K562 (cell line): ENCODE data around the gene CD1D. TPM values are rescaled to one million over a fixed set of nuclear protein-coding genes. Genes with fewer than 3 reads are reported as not detected.

Source experiments
- ATF3 ChIP-seq, 2 experiments: fragments of 450-650 bp in 1 of 2; sonication (generic) in 1 of 2; formaldehyde crosslinking in 1 of 2; IDR thresholded peaks in 1 of 2; conservative IDR thresholded peaks in 1 of 2; 2 replicates each; pipeline versions ENCODE4 v1.6.1 to v1.8.1; 2016 to 2023; ENCODE audit warnings: mild to moderate bottlenecking in 2 of 2, moderate library complexity in 2 of 2, inconsistent platforms in 1 of 2, missing genetic modification reagents in 1 of 2
- DMBX1 ChIP-seq: fragments of 250-450 bp; sonication (Bioruptor Pico); IDR thresholded peaks from 2 replicates; pipeline ENCODE4 v1.8.0; 2022; ENCODE audit warnings: inconsistent platforms, mild to moderate bottlenecking, moderate library complexity, borderline replicate concordance
- EP300 ChIP-seq: IDR thresholded peaks from 2 replicates; pipeline ENCODE4 v1.6.1; 2012; ENCODE audit warnings: low read length, improper control_type of control experiment
- FOS ChIP-seq: IDR thresholded peaks from 3 replicates; pipeline ENCODE4 v1.6.1; 2011; ENCODE audit not compliant: insufficient read length; ENCODE audit errors: extremely low read depth
- MCM2 ChIP-seq: fragments of 450-650 bp; IDR thresholded peaks from 2 replicates; pipeline ENCODE4 v1.6.1; 2017; ENCODE audit warnings: low read depth, mild to moderate bottlenecking
- NFE2 ChIP-seq: IDR thresholded peaks from 2 replicates; pipeline ENCODE4 v1.6.1; 2014; ENCODE audit warnings: antibody characterized with exemption, low read depth
- NRF1 ChIP-seq, 2 experiments: fragments of 450-650 bp; IDR thresholded peaks in 1 of 2; conservative IDR thresholded peaks in 1 of 2; 2 replicates each; pipeline ENCODE4 v1.6.1; 2014; ENCODE audit warnings: mild to moderate bottlenecking in 2 of 2
- SMARCA4 ChIP-seq: fragments of 450-650 bp; IDR thresholded peaks from 2 replicates; pipeline ENCODE4 v1.6.1; 2016
- SMARCE1 ChIP-seq: fragments of 450-650 bp; IDR thresholded peaks from 2 replicates; pipeline ENCODE4 v1.7.1; 2016; ENCODE audit warnings: mild to moderate bottlenecking
- TEAD4 ChIP-seq, 2 experiments: sonication (generic) in 1 of 2; formaldehyde crosslinking in 1 of 2; IDR thresholded peaks; 2 replicates each; pipeline versions ENCODE4 v1.6.1 to v1.8.0; 2012 to 2022; ENCODE audit warnings: borderline replicate concordance in 1 of 2, inconsistent platforms in 1 of 2, low read length in 1 of 2, mild to moderate bottlenecking in 1 of 2, missing genetic modification reagents in 1 of 2
- ZBTB11 ChIP-seq, 3 experiments: fragments of 200-800 bp in 1 of 3; fragments of 250-450 bp in 1 of 3; fragments of 450-650 bp in 1 of 3; sonication (Bioruptor Pico) in 1 of 3; sonication (Bioruptor generic) in 1 of 3; formaldehyde crosslinking in 1 of 3; IDR thresholded peaks; 2 replicates each; pipeline versions ENCODE4 v1.6.1 to v1.8.0; 2016 to 2022; ENCODE audit warnings: mild to moderate bottlenecking in 2 of 3, missing genetic modification characterization in 2 of 3, missing compliant biosample characterization in 1 of 3, moderate library complexity in 1 of 3
- ZNF174 ChIP-seq: fragments of 250-450 bp; sonication (Bioruptor Pico); IDR thresholded peaks from 2 replicates; pipeline ENCODE4 v1.4.0; 2020; ENCODE audit warnings: mild to moderate bottlenecking
- ZNF518B ChIP-seq: fragments of 250-450 bp; sonication (Bioruptor Pico); IDR thresholded peaks from 2 replicates; pipeline ENCODE4 v1.5.0; 2021; ENCODE audit warnings: mild to moderate bottlenecking, moderate library complexity
- ZSCAN29 ChIP-seq: fragments of 450-650 bp; IDR thresholded peaks from 2 replicates; pipeline ENCODE4 v1.6.1; 2017
- polyA plus RNA-seq, 8 experiments: library from polyadenylated mRNA; depleted of rRNA in 4 of 8; stranded (reverse) in 5 of 8; unstranded in 3 of 8; fragments of >200 nt; fragmentation: Nextera tagmentation in 2 of 8; fragmentation: Illumina TruSeq in 1 of 8; extraction: Ambion mirVana in 2 of 8; extraction: Trizol in 1 of 8; gene quantifications; 2 replicates each; pipeline versions ENCODE4 v1.2.1 to v1.2.3, GENCODE V29; 2011 to 2014; ENCODE audit warnings: inconsistent platforms in 1 of 8, missing spikeins in 1 of 8
- total RNA-seq, 7 experiments: library from RNA; depleted of rRNA in 6 of 7; stranded (reverse); fragments of >200 nt in 6 of 7; fragmentation: Illumina TruSeq in 2 of 7; extraction: Trizol in 2 of 7; gene quantifications; 2 replicates each; pipeline versions ENCODE4 v1.2.1 to v1.2.3, GENCODE V29; 2011 to 2021; ENCODE audit warnings: low replicate concordance in 1 of 7
- TF ChIP-seq, protein P1 (sequence below), 2 experiments: IDR thresholded peaks; 2 replicates each; pipeline ENCODE4 v1.6.1; 2011; ENCODE audit warnings: borderline replicate concordance in 1 of 2, control low read depth in 1 of 2, low read depth in 1 of 2, low read length in 1 of 2, mild to moderate bottlenecking in 1 of 2, mixed read lengths in 1 of 2, moderate library complexity in 1 of 2; ENCODE audit not compliant: insufficient read depth in 1 of 2, insufficient read length in 1 of 2, poor library complexity in 1 of 2, severe bottlenecking in 1 of 2; ENCODE audit errors: extremely low read depth in 1 of 2
- TF ChIP-seq, protein P2 (sequence below), 2 experiments: fragments of 250-450 bp in 1 of 2; fragments of 450-650 bp in 1 of 2; sonication (Bioruptor Pico) in 1 of 2; IDR thresholded peaks; 2 replicates each; pipeline versions ENCODE4 v1.6.1 to v1.8.0; 2016 to 2021; ENCODE audit warnings: mild to moderate bottlenecking in 2 of 2, moderate library complexity in 2 of 2, missing compliant biosample characterization in 1 of 2, missing genetic modification characterization in 1 of 2

CD1D gene
- total and polyA plus RNA-seq, 9 of the 15 experiments (the other 6 are each of a cell fraction or from before 2014, with no cell fraction given), result 0.03 TPM; not detected in 8

DNA sequence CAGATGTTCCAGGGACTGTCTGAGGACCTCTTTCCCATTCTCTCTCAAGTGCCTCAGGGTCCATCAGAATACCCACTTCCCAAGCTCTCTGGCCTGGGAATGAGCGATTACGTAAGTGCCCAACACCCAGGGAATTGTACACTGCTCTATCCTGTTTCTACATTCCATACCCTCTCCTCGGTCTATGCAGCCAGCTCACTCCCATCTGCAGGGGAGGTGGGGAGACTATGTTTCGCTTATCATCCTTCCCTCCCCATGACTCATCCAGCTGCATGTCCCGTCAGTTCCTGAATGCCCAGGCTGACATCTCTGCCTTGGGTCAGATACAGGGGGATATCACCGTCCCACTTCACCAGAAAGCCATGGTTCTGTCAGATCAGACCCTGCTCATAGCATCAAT lies 34.5 kb upstream of the CD1D start (continued):
- TF ChIP-seq, protein P1, sequence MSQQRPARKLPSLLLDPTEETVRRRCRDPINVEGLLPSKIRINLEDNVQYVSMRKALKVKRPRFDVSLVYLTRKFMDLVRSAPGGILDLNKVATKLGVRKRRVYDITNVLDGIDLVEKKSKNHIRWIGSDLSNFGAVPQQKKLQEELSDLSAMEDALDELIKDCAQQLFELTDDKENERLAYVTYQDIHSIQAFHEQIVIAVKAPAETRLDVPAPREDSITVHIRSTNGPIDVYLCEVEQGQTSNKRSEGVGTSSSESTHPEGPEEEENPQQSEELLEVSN (IDR thresholded peaks at IDR 0.05; ENCODE audit: borderline replicate concordance in 1 of 2, extremely low read depth in 1 of 2, insufficient read depth in 1 of 2, insufficient read length in 1 of 2, low read depth in 1 of 2, low read length in 1 of 2, poor library complexity in 1 of 2, severe bottlenecking in 1 of 2), result no peak
- peak; percentile 42; the same call in 1 of the 2 replicates for TF ChIP-seq SMARCE1
- peak; percentile 63 for TF ChIP-seq NFE2
- no peak for TF ChIP-seq ZNF518B (CRISPR knock-in tag)
- 0 out of 4 replicates have a peak, but pooled peaks of 1 of the 2 experiments have one; percentile 11 for TF ChIP-seq NRF1 (conservative IDR thresholded peaks at IDR 0.05 in 1 of 2, IDR thresholded peaks at IDR 0.05 in 1 of 2)
- TF ChIP-seq, protein P2, sequence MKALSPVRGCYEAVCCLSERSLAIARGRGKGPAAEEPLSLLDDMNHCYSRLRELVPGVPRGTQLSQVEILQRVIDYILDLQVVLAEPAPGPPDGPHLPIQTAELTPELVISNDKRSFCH (CRISPR knock-in tag; IDR thresholded peaks at IDR 0.05), result no peak
- TF ChIP-seq, protein P2 (tag; IDR thresholded peaks at IDR 0.05), result no peak
- peak; percentile 68 for TF ChIP-seq SMARCA4
- TF ChIP-seq ZBTB11 (CRISPR knock-in tag; IDR thresholded peaks at IDR 0.05), result no peak
- no peak for TF ChIP-seq MCM2
- no peak for TF ChIP-seq DMBX1 (CRISPR knock-in tag)
- TF ChIP-seq ATF3 (IDR thresholded peaks at IDR 0.05), result peak; percentile 82
- no peak; the same call in 1 of the 2 replicates for TF ChIP-seq ATF3 (CRISPR knock-in tag; conservative IDR thresholded peaks at IDR 0.05)
- TF ChIP-seq ZSCAN29, result peak; percentile 87
- peak; percentile 30; the same call in 1 of the 2 replicates for TF ChIP-seq TEAD4 (IDR thresholded peaks at IDR 0.05; ENCODE audit: low read length)
- TF ChIP-seq TEAD4 (CRISPR knock-in tag; IDR thresholded peaks at IDR 0.05; ENCODE audit: borderline replicate concordance), result no peak
- TF ChIP-seq ZNF174, result no peak
- peak; percentile 17 for TF ChIP-seq FOS
- TF ChIP-seq EP300, result peak; percentile 46; the same call in 1 of the 2 replicates
